EH (cell line): ENCODE data around the gene ITIH2.

Source experiments
- DNase-seq: peaks from one replicate; pipeline ENCODE4 v3.0.0-alpha.2; 2015; ENCODE audit warnings: low read depth

Gene ITIH2

GRCh38 chr10:7795605-7796004, 92.5 kb downstream of the ITIH2 start:
- peak; percentile 10 for DNase-seq

GRCh38 chr10:7797582-7797981, 94.5 kb downstream of the ITIH2 start:
- peak; percentile 99 for DNase-seq
